ENCODE measurements around the gene JMJD7.

GRCh38 chr15:41866263-41866703 lies 38.4 kb downstream of the JMJD7 start:
- TF ChIP-seq, protein P1, sequence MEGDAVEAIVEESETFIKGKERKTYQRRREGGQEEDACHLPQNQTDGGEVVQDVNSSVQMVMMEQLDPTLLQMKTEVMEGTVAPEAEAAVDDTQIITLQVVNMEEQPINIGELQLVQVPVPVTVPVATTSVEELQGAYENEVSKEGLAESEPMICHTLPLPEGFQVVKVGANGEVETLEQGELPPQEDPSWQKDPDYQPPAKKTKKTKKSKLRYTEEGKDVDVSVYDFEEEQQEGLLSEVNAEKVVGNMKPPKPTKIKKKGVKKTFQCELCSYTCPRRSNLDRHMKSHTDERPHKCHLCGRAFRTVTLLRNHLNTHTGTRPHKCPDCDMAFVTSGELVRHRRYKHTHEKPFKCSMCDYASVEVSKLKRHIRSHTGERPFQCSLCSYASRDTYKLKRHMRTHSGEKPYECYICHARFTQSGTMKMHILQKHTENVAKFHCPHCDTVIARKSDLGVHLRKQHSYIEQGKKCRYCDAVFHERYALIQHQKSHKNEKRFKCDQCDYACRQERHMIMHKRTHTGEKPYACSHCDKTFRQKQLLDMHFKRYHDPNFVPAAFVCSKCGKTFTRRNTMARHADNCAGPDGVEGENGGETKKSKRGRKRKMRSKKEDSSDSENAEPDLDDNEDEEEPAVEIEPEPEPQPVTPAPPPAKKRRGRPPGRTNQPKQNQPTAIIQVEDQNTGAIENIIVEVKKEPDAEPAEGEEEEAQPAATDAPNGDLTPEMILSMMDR (IDR thresholded peaks at IDR 0.05), result no peak
- no peak for TF ChIP-seq SIN3A (IDR thresholded peaks at IDR 0.05; ENCODE audit: borderline replicate concordance, insufficient read depth, low read depth, low read length)
- TF ChIP-seq POLR2AphosphoS5 (IDR thresholded peaks at IDR 0.05; ENCODE audit: low read depth, low read length), result no peak
- TF ChIP-seq REST (IDR thresholded peaks at IDR 0.05; ENCODE audit: insufficient read depth in 1 of 2, low read depth in 2 of 2, low read length in 1 of 2), result no peak
